Inferior parietal cortex (tissue), 1 donor: ENCODE data around the gene WNT1.

ENCODE experiments used
- DNase-seq: peaks from one replicate; pipeline ENCODE4 v3.0.0-alpha.2; 2016; ENCODE audit errors: extremely low spot score

The WNT1 gene

DNA sequence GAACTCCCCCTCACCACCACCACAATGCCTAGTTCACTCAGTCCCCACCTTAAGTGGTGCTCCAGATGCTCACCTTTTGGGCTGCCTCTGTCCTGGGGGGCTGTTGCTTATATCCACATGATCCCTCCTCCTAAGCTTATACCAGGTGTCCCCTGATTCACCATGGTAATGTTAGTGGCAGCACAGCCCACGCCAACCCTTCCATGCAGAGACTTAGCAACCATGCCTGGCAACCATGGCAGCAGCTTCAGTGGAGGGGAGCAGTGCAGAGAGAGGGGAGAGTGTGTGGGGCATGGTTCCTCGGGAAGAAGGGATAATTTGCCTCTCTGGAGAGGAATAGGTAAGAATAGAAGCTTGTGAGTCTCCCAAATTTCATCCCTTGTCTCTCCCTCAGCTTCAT lies 22.2 kb downstream of the WNT1 start:
- DNase-seq = no peak

- DNase-seq = no peak
Measured at GRCh38 chr12:49008943-49009342, 30.8 kb downstream of the WNT1 start.

GRCh38 chr12:49010092-49010668 lies 32.1 kb downstream of the WNT1 start:
- DNase-seq = no peak

- no peak for DNase-seq
Measured at GRCh38 chr12:49012739-49013138, 34.6 kb downstream of the WNT1 start.

- DNase-seq = no peak
Measured at GRCh38 chr12:49013428-49013827, 35.3 kb downstream of the WNT1 start.

DNA sequence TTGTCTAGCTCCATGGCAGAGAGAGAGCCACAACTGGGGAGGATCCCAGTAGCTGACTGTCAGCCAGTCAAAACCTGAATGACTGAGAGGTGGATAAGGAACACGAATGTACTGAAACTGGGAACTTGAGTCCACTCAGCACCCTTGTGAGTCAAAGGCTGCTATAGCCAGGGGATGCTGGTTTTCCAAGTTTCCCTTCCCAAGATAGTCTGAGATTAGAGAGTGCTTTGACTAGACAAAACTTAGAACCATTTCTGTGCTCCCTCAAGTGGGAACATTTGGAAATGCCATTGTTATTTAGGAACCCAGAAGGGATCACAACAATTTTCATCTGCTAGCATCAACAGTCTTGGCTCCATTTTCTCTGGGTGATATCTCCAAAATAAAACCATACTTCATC lies 36.4 kb downstream of the WNT1 start:
- no peak for DNase-seq

- DNase-seq = no peak
Measured at GRCh38 chr12:49015196-49015595, 37.1 kb downstream of the WNT1 start.

- DNase-seq = no peak
Measured at GRCh38 chr12:49017891-49018260, 39.8 kb downstream of the WNT1 start.

- peak; percentile 97 for DNase-seq
Measured at GRCh38 chr12:49018261-49019119, 40.4 kb downstream of the WNT1 start, which contains the start of gene PRKAG1. Gene PRKAG1, minus strand, starts transcription at chr12:49018776. Its CDS starts 36 bp downstream, at chr12:49018740.

GRCh38 chr12:49019120-49019430 lies 41.0 kb downstream of the WNT1 start:
- no peak for DNase-seq

DNA sequence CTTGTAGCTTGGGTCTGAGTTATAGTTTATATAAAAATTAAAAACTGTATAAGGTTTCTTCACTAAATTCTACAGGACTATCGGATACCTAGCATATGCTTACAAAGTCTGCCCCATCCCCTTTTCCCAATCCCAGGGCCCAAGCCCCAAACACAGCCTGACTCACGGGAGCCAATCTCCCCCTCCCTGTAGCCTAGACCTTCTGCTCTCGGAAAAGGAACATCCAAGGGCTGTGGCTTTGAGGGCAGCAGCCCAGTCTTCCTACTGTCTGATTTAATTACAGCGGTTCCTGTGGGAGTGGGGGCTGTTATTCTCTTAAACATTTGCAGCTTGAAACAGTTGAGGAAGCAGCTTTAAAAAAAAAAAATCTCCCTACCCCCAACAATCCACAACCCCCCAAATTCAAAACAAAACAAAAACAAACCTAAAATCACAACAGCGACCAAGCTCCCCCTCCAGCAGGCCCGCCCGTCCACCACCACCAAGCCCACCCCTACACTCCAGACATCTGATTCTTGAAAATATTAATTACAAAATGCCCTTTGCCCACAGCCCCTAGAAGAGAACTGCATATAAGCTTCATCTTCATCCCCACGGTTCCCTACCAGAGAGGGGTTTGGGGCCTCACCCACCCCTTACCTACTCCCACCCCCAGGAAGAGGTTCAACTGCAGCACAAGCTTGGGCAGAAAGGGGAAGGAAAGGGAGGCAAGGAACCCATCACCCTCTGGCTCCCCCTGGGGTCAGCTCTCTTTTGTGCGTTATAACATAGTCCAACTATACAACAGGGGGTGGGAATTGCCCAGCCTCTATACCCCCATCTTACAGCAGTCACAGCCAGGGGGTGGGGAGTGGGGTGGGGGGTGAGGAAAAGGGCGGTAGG lies 41.6 kb downstream of the WNT1 start:
- no peak for DNase-seq

DNA sequence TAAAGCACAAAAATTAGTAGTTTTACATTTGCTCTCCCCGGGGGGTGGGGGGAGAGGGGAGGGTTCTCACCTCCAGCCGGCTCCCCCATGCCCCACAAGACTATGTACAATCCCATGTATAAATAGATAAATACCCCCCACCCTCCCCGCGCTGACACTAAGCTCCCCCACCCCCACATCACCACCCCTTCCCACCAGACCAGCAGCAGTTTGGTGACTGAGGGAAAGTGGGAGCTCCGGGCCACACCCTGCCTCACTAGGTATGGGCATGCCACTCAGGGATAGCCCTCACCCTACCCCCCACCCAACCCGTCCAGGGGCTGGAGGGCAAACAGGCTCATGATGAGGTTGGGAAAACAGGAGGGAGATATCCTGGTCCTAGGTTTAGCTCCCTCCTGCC lies 42.3 kb downstream of the WNT1 start:
- no peak for DNase-seq

DNA sequence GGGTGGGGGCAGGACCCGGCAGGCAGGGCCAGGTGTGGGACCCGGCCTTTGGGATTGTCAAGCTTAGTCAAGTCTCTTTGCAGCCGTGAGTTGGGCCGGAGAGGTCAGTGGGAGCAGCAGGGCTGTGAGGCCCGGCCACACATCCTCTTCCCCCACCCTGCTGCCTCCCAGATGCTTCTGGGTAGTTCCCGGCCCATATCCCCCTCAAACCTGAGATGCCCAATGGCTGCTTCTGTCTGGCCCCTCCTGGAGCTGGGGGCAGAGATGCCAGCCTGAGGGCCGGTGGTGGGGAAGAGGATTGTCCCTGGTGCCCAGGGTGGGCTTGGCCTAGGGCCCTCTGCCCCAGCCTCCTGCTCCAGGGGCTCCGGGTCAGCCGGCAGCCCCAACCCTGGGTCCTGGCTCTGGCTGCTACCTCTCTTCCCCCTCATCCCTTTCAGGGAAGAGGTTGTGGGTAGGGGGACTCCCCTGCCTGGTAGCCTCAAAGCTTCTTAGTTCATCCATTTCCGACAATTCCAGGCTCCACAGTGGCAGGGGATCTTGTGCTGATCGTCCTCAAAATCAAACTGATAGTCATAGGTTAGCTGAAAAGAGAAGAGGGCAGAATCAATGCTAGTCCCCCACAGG lies 43.3 kb downstream of the WNT1 start:
- DNase-seq = no peak

- no peak for DNase-seq
Measured at GRCh38 chr12:49022558-49023178, 44.5 kb downstream of the WNT1 start.

DNA sequence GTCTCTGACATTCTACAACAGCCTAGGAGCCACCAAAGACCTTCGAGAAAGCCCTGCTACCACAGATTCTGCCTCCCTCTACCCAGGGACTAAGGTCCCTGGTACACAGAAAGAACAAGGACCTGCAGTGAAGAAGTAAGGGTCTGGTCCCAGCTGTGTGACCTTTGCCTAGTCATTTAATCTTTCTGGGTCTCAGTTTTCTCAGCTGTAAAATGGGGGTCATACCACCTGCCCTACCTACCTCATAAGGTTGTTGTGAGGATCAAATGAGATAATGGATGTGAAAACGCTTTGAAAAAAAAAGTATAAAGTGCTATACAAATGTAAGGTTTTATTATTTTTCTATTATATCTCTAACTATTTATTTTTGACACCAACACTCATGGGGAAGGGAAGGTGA lies 45.7 kb downstream of the WNT1 start:
- no peak for DNase-seq

GRCh38 chr12:49024543-49024942 lies 46.4 kb downstream of the WNT1 start:
- no peak for DNase-seq

GRCh38 chr12:49025463-49025862 lies 47.3 kb downstream of the WNT1 start:
- DNase-seq = no peak

DNA sequence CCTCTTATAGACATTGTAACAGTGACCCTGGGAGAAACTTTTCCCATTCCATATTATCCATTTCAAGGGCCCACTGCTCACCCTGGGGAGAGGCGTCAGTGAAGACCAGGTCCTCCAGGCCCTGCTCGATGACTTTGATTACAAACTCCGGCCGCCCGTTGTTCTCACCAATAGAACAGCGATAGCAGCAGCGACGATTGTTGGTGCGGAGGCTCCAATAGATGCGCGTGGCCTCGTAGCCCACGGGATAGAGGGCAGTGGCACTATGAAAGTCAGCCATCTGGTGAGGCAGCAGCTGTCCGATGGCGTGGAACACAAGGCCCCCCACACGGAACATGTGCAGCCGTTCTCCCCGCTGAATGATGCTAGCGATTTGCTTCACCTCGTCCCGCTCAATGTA lies 48.0 kb downstream of the WNT1 start:
- DNase-seq = no peak

DNA sequence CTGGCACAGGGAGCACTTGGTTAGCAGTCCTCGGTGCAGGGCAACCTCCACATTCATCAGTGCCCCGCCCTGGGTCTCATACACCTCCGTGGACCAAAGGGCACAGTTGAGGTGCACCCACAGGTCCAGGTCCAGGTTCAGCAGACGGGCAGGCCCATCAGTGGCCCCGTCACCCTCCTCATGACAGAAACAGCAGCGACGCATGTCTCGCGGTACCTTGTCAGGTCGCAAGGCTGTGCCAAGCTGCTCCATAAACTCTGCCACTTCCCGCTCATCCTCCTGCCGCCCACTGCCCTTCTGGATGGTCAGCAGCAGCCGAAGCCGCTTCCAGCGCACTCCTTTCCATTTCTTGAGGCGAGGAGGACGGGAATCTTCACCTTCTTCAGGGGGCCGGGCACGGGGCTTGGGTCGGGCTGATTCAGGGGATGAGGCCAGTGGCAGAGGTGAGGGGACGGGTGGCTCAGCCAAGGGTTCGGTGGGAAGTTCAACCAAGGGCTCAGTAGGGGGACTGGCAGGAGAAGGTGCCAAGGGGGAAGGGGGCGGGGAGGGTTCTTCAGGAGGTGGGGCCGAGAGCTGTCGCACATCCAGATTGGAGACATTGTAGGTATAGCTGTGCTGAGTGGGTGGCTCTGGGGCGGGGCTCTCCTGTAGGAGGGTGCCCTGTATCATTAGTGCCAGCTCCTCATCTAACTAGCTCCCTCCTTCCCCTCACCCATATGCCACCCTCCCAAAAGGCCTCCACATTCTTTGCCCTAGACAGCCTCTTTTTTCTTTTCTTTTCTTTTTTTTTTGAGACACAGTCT lies 48.8 kb downstream of the WNT1 start:
- DNase-seq = no peak

DNA sequence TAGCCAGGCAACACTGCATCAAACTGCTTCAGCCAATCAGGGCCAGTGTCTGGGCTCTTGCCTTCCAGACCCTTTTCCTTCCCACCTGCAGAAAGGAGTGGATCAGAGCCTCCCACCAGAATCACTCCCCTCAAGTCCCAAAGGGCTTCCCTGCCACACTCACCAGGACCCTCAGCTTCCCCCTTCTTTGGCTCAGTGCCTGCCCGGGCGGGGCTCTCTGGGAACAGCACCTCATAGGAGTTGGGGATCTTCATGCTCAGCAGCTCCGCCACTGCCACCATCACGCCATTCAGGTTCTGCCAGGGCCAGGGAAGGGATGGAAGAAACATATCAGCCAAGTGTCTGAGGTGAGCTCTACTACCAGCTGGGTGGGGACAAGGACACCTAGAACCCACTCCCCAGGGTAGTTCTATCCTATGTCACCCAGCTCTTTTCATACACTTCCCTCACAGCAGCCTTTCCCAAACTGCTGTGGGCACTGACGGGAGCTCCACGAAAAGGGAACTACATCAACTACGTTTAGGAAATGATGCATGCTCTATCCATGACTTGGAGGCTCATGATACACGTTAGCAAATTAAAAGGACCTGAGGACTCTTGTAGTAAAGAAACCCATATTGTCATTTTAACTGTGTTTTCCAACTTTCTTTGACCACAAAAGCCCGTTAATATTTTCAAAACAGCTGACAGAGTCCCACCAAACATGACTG lies 49.9 kb downstream of the WNT1 start:
- DNase-seq = no peak
